Upper lobe of left lung (tissue), 4 donors: ENCODE data around the gene PNO1.

Source experiments
- CTCF ChIP-seq, 6 experiments: fragments of 450-650 bp in 4 of 6; fragments of 200-600 bp in 2 of 6; sonication (generic) in 2 of 6; IDR thresholded peaks; one replicate each; pipeline ENCODE4 v1.5.1; 2016 to 2019; ENCODE audit warnings: antibody characterized with exemption in 6 of 6
- EP300 ChIP-seq, 4 donors: sonication (generic); formaldehyde crosslinking; IDR thresholded peaks; one replicate each; pipeline ENCODE4 v1.5.1; 2017; ENCODE audit warnings: antibody characterized with exemption in 4 of 4, control low read depth in 2 of 4
- POLR2A ChIP-seq, 4 donors: fragments of 450-650 bp; IDR thresholded peaks; one replicate each; pipeline ENCODE4 v1.5.1; 2016 to 2017; ENCODE audit warnings: antibody characterized with exemption in 4 of 4, mild to moderate bottlenecking in 2 of 4

GRCh38 chr2:68206793-68207192 is 49.1 kb downstream of the PNO1 start:
- TF ChIP-seq CTCF (IDR thresholded peaks at IDR 0.05) (no peak), POLR2A (IDR thresholded peaks at IDR 0.05) (no peak), EP300 (IDR thresholded peaks at IDR 0.05) (no peak)
